GM21619 (cell line): ENCODE results near the gene ITM2B.
A peak's percentile ranks its signal among the peaks of the same experiment; 100 is the strongest.
"Not testable (repeated sequence)": the region's sequence is repeated elsewhere in the genome, so short reads cannot be mapped to it uniquely, and the experiment has no call there.

Experiments used
- ATAC-seq: cut with Tn5 transposase; IDR thresholded peaks from one replicate; pipeline ENCODE4 v1.9.1; 2021; ENCODE audit not compliant: unreplicated experiment

ITM2B gene

DNA sequence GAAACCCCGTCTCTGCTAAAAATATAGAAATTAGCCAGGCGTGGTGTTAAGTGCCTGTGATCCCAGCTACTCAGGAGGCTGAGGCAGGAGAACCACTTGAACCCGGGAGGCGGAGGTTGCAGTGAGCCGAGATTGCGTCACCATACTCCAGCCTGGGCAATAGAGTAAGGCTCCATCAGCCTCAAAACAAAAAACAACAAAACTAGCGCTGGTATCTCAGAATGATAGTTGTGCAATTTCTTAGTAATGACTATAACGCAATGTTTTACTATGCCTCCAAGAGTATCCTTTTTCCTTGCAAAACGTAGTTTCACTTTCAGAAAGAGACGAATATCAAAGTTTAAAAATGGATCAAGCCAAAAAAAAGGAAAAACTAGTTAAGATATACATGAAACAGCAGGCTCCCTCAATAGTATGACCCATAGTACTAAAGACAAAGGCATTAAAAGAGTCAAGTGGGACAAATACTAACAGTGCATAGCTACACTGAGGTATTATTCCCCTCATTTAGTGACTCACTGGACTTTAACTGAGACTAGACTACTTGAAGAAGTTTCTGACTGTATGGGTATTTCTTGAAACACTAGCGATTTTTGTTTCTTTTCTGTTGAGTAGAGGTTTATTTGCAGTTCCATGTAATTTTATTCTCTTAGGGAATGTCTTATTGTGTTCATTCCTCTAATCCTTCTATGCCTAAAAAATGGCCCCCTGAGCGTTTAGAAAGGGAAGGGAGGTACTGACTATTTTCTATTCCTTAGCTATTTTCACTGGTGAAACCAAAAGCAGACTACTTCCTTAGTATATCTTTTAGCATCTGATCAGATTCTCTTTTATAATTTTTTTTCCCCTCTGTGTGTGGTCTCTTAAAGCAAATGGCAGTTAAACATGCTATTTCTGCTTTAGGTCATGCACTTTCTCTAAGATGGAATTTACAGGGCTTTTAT, 10.4 kb upstream of the ITM2B start:
- ATAC-seq: no peak

DNA sequence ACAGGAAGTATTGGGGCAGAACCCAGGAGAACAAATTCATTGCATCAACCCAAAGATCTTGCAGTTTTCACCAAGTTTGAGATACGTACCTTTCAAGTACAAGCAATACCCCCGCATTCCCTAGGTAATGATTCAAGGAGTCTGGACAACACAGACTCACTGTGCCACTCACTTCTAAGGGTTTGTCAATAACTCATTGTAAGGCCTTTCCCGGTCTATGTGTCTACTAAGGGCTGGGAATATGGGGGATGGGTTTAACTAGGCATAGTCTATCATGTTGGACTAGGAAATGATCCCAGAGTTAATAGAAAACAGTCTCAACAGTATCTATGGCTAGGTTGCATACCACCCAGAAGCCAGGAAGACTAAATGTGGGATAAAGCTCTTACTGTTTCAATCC, 8.3 kb upstream of the ITM2B start:
- no peak for ATAC-seq

DNA sequence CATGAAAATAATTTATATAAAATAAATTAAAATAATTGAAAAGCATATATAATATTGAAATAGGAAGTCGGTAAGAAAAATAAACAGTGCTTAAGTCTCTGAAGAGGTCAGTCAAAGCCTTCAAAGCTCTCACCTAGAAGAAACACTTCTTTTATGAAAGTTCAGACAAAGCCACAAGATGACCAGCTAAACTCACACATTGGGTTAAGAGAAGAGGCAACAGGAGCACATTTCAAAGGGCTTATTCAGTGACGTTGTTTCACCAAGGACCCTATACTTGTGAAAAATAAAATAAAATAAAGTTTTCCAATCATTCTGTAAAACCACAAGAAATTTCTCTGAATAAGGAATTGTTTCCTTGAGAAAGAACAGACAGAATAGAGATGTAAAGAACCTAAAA, 2.5 kb upstream of the ITM2B start:
- ATAC-seq: no peak

DNA sequence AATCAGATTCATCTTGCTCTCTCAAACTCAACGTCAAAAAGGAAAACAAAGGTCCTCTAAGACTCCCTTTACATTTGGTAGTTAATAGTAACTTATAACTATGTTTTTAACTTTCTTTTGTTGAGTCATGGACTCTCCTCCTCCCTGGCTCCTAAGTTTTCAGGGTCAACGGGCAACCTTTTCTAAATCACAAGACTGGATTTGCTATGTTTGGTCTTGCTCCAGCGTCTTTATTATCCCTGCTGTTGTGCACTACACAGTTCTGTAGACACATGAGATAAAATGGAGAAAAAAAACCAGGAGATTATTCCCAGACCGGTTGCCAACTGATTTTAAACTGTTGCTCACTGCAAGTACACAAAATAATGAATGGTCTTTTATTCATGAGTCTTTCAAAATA, 1.9 kb upstream of the ITM2B start:
- no peak for ATAC-seq

DNA sequence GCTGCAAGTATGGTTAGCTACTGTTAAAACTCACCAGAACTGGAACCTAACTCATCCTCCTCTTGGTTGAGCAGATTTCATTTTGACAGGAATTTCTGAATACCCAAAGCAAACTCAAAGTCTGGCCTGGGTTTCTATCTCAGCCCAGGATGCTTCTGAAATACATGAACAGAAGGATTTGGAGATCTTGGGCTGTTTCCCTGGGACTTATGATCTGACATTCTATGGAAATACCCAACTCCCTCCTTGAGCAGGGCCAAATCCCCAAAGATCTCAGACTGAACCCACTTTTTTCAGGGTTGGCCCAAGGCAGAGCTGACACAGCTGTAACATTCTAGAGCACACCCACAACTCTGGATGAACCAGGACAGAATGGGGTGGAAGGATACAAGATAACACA, 1.1 kb upstream of the ITM2B start:
- no peak for ATAC-seq

DNA sequence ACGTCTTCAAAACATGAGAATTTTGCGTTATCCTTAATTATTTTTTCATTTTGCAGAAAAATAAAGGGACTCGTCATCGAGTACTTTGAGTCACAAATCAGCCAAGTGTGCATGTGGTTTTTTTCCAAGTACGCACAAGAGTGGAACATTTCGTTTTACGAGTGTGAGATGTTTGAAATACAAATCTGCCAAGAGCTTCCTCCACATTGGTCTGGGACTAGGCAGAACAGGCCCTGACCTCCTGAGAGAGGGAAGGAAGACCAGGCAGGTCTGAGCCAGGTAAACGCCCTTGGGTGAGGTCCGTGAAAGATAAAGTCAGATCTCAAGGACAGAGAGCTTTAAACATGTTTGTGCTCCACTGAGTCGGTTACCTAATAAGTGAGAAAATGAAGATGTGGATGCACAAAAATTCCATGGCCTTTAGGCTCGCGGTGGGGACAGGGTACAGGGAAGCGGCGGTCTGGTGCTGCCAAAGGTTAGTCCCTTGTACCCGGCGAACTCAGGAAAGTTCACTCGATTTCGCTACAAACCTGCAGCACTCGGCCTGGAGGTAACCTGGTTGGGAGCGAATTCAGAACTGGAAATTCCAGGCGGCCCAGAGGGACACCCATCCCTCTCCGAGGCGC, 473 bp upstream of the ITM2B start:
- ATAC-seq: peak; percentile 13

DNA sequence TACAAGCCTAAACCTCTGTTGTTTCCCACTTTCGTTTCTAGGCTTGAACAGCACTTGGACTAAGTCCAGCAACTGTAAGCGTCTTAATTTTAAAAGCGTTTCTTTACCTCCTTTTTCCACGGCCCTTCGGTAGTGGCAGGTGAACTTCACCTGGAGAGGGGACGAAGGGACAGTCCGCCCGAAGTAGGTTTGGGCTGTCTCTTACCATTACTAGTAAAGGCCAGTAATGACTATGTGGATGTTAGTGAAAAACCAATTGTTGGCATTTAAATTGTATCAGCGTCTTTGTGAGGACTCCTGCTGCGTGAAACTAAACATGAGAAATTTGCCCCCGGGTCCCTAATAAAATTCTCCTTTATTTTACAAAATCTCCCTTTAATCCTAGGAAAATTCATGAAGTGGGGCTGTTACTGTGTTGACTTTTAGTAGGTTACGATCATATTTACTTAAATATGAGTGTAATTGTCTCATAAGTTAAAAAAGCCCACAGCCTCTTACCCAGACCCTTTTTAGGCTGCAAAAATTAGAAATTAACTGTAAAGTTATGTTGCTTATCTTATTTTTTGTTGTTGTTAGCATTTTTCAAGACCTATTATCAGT, 983 bp downstream of the ITM2B start:
- ATAC-seq: peak; percentile 4

DNA sequence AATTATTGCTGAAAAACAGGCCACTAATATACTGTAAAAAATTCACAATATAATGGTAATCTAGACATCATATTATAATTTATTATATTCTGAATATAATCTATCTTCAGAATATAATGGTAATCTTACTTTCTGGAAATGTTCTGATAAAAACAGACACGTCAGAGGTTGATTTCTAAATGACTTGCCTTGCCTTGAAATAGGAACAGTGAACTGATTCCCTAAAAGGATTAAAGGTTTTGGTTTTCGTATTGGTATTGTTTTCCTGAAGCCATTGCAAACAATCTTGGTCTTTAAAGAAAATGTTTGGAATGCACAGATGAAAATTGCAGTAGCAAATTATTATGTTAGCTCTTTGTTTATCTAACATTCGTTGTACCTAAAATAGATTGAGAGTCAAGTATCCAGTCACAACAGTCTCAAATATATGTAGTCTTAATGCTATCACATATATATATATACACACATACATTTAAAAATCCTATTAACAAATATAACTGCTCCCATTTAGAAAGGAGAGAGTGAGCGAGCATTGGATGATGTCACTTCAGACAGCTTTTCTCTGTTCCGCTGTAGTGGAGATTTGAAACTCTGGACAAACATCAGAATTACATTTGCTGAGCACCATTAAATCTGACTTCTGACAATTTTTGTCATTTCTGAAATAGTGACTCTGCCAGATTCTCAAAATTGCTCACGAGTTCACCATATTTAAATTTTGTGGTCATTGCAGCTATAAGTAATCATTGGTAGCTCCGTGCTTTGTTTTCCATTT, 1.7 kb downstream of the ITM2B start:
- peak; percentile 55 for ATAC-seq

DNA sequence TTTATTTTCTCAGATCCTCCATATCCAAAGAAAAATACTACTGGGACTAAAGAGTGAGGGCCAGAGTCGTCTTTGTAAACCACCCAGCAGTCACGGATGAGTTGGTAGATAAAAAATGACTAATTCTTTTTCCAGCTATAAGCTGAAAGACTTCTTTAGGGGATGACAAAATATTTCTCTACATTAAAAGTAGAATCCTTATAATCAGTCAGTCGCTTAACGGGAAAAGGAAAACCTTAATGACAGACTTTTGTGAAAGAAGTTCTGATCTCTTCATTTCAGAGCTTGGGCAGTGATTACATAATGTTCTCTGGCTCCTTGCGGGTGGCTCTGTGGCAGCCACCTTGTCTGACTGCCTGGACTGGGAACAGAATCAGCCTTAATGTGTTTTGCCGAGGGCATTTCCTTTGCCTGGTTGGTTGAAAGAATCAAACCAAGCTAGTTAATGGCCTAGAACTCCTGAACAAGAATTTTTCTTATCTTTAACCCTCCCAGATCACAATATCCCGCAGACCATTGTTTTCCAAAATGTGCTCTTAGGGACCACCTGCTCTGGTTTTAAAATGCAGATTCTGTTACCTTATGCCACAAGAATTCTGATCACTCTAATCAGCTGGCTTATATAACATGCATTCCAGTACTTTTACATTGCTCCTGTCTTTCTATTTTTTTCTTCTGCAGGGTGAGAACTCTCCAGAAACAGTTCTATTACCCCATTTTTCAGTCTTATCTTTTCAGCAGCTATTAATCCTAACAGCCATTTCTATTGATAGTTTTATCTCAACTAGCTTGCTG, 2.5 kb downstream of the ITM2B start:
- no peak for ATAC-seq

DNA sequence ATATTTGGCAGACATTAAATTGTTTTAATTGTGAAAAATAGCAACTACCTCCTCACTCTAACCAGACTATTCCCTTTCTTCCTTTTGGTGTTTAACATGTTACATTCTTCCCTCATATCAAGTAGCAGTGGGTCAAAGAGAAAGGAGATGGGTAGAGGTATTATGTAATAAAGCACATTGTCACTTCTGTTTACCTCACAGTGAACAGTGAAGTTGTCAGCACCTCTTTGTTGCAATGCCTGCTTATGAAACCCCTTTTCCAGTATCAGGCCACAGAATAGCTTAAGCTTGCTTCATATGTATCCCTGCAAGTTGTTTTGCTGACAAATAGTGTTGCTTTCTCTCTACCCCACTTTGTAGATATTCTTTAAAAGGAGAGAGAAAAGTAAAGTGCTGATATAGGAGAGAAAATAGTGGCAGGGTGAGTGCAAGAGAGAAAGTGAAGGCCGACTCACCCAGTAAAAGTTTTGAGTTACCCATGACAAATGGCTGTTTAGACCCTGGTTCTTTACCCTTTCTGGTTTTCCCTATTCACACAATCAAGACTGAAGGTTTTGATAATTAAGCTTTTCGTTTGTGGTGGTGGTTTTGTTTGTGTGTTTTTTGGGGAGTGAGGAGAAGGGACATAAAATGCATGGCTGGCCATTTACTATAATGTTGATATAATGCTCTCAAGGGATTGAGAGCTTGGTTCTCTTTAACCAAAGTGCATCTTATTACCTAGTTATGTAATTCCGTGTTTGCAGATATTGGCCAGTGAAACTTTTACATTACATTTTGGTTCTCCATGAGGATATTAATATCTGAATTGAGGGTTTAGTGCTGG, 3.7 kb downstream of the ITM2B start:
- ATAC-seq: no peak

DNA sequence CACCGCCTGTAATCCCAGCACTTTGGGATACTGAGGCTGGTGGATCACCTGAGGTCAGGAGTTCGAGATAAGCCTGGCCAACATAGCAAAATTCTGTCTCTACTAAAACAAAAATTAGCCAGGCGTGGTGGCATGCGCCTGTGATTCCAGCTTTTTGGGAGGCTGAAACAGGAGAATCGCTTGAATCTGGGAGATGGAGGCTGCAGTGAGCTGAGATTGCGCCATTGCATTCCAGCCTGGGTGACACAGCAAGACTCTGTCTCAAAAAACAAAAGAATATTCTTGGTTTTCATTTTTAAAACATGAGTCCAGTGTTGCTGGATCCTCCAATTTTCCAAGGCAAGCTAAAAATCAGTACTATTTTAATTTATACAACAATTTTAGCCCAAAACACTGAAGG, 6.4 kb downstream of the ITM2B start:
- ATAC-seq: not testable (repeated sequence)

DNA sequence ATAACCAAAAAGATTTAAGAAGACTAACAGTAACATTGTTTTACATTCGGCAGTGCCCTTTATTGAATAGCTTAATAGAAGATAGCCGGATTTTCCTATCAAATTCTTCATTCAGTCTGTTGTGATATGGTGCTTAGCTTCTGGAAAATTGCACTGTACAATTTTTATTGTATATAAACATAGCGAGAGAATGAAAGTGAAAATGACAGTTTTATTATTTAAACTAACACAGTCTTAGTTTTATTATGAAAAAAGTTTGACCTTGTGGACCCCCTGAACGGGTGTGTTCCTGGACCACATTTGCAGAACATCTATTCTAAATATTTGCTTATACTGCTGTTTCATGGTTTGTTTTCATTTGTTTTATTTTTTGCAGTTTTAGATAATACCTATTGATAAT, 8.6 kb downstream of the ITM2B start:
- no peak for ATAC-seq

DNA sequence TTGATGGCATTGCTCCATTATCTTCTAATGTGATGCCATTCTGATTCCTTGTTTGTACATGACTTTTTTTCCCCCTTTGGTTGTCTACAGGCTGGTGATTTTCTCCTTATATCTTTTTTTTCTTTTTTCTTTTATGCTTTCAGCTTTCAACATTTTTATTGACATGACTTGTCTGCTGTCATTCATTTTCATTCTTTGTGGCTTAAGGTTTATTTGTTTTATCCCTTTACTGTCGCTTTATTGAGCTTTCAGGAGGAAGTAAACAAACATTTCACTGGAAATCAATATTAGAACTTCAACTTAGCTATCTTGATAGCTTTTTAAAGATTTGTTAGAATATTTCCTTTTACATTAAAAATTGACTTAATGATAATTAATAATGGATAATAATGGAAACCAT, 9.7 kb downstream of the ITM2B start:
- ATAC-seq: no peak

DNA sequence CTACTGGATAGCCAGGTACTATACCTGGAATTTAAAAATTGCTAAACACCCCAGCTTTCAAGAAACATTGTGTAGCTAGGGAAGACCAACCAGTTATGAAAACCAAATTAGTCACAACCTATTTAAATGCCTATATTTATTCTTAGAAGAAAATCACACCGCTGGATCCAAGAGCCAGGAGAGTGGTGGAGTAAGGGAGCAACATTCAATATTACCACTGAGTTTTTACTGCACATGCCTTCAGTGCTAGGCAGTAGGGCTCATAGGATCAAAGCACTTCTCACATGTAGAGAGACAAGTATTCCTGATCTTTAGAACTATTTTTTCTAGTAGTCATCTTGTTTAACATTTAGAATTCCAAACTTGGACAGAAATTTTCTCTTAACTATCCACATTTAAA, 11.2 kb downstream of the ITM2B start:
- no peak for ATAC-seq

DNA sequence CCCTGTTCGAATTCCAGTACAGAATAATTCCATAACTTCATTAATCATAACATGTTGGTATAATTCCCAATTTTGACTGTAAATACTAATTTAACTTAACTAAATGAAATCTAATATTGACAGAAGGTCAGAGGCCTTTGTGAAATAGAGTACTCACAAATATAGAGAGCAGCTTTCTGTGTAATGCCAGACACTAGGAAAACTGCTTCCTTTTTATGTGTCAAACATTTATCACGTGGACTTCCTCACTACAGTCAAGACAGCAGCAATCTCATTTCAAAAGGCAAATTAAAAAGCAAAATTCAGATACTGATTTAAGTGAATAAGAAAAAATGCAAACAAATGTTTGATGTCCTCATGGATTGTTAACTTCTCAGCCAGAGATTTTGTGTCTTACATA, 13.1 kb downstream of the ITM2B start:
- no peak for ATAC-seq

DNA sequence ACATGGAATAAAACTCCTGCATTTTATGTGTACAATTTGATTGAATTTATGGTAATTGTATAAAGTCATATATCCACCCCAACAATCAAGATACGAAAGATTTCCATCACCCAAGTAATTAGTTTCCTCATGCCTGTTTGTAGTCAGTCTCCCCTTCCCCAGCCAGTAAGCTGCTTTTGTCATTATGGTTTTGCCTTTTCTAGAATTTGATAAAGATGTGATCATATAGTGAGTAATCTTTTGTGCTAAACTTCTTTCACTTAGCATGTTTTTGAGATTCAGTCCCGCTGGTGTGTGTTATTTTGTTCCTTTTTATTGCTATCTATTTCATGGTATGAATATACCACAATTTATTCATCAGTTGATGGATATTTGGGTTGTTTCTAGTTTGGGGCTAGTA, 16.0 kb downstream of the ITM2B start:
- no peak for ATAC-seq

DNA sequence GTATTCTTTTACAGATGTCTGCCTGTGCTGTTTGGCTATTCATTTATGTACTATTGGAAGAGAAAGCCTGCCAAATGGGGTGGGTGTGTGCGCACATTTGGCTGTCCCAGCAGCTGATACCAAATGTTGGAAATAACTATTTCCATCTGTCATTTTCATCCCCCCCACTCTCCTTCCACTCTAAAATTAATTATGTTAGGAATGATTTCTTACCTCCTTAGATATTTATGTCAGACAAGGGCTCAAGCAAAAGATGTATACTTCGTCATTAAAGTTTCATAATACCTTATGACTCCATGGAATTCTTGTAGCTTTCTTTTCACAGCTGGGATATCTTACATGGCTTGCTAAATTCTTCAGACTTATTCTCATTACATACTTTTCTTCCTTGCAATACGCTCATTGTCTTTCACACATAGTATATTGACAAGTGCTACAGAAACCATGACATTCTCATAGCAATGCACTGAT, 18.6 kb downstream of the ITM2B start:
- ATAC-seq: no peak

DNA sequence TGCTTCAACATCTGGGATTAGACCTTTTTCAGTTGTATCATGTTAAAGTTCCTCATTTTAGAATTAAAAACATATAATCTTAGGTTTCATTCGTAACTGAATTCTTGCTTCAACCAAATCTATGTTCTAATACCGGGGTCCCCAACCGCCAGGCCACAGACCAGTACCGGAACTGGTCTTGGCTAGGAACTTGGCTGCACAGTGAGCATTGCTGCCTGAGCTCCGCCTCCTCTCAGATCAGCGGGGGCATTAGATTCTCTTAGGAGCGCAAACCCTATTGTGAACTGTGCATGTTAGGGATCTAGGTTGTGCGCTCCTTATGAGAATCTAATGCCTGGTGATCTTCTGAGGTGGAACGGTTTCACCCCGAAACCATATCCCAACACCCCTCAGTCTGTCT, 19.2 kb downstream of the ITM2B start:
- no peak for ATAC-seq

DNA sequence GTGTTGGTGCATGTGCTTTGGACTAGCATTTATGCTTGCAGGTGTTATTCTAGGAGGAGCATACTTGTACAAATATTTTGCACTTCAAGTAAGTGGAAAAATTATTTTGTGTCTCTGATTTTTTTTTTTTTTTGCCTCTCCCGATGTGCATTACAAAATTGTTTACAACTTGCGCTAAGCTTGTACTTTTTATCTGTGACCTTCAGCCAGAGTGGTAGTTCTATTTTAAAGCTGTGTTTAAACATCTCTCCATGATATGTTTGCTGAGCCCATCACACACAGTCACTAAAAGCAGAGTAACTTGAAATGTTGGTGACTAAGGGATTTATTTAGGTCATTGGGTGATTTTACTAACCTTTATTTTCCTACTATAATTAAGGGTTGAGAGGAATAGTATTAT, 20.8 kb downstream of the ITM2B start:
- no peak for ATAC-seq

DNA sequence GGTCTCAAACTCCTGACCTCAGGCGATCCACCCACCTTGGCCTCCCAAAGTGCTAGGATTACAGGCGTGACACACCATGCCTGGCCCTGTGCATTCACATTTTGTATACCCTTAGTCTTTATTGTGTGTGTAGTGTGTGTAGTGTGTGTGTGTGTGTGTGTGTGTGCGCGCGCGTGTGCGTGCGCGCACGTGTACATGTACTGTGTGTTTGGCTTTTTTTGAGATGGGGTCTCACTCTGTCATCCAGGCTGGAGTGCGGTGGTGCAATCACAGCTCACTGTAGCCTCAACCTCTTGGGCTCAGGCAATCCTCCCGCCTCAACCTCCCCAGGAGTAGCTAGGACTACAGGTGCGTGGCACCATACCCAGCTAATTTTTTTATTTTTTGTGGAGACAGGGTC, 22.1 kb downstream of the ITM2B start:
- no peak for ATAC-seq
